Sigmoid colon (tissue), 7 donors: Measurements from ENCODE around the gene KCNMB2. TPM values are rescaled to one million over a fixed set of nuclear protein-coding genes. Genes with fewer than 3 reads are reported as not detected.

ENCODE experiments used
- DNase-seq: peaks from one replicate; pipeline ENCODE4 v3.0.0-alpha.2; 2019
- H3K27ac ChIP-seq, 4 donors: fragments of 200-600 bp; sonication (generic); one replicate each; pipeline ENCODE4 v1.5.1; 2016 to 2019; ENCODE audit warnings: mild to moderate bottlenecking in 1 of 4
- H3K27me3 ChIP-seq, 3 donors: fragments of 200-600 bp; sonication (generic); one replicate each; pipeline ENCODE4 v1.5.1; 2019; ENCODE audit warnings: mild to moderate bottlenecking in 1 of 3
- H3K36me3 ChIP-seq, 4 donors: fragments of 200-600 bp; sonication (generic); one replicate each; pipeline ENCODE4 v1.5.1; 2016 to 2019
- H3K4me1 ChIP-seq, 4 donors: fragments of 200-600 bp; sonication (generic); one replicate each; pipeline ENCODE4 v1.5.1; 2017 to 2019
- H3K4me3 ChIP-seq, 4 donors: fragments of 200-600 bp; sonication (generic); one replicate each; pipeline ENCODE4 v1.5.1; 2017 to 2019; ENCODE audit warnings: mild to moderate bottlenecking in 2 of 4, moderate library complexity in 1 of 4
- H3K9me3 ChIP-seq, 4 donors: fragments of 200-600 bp in 3 of 4; sonication (generic) in 3 of 4; one replicate each; pipeline versions ENCODE4 v1.5.1 to v1.6.1; 2013 to 2019
- EP300 ChIP-seq, 4 donors: sonication (generic); formaldehyde crosslinking; IDR thresholded peaks; one replicate each; pipeline ENCODE4 v1.6.1; 2017; ENCODE audit warnings: antibody characterized with exemption in 4 of 4
- POLR2A ChIP-seq, 2 donors: fragments of 450-650 bp; IDR thresholded peaks; one replicate each; pipeline ENCODE4 v1.6.1; 2016; ENCODE audit warnings: antibody characterized with exemption in 2 of 2, mild to moderate bottlenecking in 2 of 2, moderate library complexity in 2 of 2
- POLR2AphosphoS5 ChIP-seq, 4 donors: sonication (generic); formaldehyde crosslinking; IDR thresholded peaks; one replicate each; pipeline ENCODE4 v1.6.1; 2017; ENCODE audit warnings: antibody characterized with exemption in 4 of 4
- WGBS, 2 donors: extraction: QIAGEN DNeasy Blood & Tissue Kit; methylation state at CpG; one replicate each; pipeline ENCODE4 v1.1.7; 2013; 5-methylcytosine and 5-hydroxymethylcytosine counted together
- intact Hi-C: fragments of 100-400 bp; cut with DNase I; formaldehyde crosslinking; loops from one replicate; pipeline ENCODE4 v1.15.1; 2023
- polyA plus RNA-seq, 3 donors: library from polyadenylated mRNA; stranded (reverse); fragments of 200-250 nt; gene quantifications; one replicate each; pipeline ENCODE4 v1.2.3, GENCODE V29; 2013
- total RNA-seq, 4 donors: library from RNA; depleted of rRNA; stranded (reverse); fragments of >200 nt; gene quantifications; one replicate each; pipeline ENCODE4 v1.1.0, GENCODE V29; 2016
- TF ChIP-seq, protein P1 (sequence below), 4 experiments: fragments of 450-650 bp in 3 of 4; fragments of 200-600 bp in 1 of 4; IDR thresholded peaks; one replicate each; pipeline ENCODE4 v1.5.1; 2016 to 2019; ENCODE audit warnings: antibody characterized with exemption in 4 of 4, mild to moderate bottlenecking in 3 of 4, moderate library complexity in 2 of 4
- donor health status: healthy with polysubstance abuse.
- donor health status: Bipolar disorder and iron deficiency.
- donor health status: healthy.

Gene KCNMB2
- total and polyA plus RNA-seq, 7 donors, result 0.22 to 3.2 (median 1.5) TPM; not detected in 1

DNA sequence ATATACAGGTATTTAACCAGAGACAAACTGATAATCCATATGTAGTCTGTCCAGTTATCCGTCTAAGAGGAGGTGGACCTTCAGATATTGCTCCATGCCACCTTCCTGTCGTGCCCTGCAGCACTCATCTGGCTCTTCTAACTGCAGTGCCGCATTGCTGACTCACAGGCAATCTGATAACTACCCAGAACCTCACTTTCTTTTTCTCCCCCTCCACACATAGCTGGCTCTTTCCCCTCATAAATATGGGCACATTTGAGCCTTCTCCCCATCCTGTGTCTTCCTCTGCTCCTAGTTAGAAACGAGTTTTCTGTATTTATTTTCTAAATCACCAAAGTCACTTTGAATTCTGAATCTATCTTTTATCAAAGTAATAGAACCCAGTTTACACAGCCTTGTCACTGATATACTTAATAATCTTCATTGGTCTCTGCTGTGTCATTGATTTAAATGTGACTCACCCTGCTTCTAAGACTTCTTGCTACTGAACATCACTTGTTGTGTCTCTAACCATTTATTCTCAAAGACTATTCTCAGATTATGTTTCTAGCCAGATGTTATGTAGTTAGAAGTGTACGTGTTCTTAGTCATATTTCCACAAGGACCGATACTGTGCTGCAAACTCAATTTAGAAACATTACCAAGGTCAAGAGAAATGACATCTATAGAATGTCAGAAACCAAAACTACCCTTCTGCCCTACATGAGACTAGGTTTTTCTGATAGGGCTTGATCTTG, 17.4 kb upstream of the KCNMB2 start:
- Histone ChIP-seq H3K4me3 (no peak overlapping the region), H3K27me3 (no peaks in the 10 kb centered on the region), H3K4me1 (no peaks in the 10 kb centered on the region), H3K27ac (no peak overlapping the region), H3K9me3 (no peaks in the 10 kb centered on the region), H3K36me3 (no peaks in the 10 kb centered on the region)
- TF ChIP-seq POLR2A (IDR thresholded peaks at IDR 0.05) (no peak), POLR2AphosphoS5 (IDR thresholded peaks at IDR 0.05) (no peak)
- intact Hi-C loops, result no loop called here
- no peak for DNase-seq
- 77 to 81% methylated on average over 6 of the region's 6 CpGs for WGBS, 2 donors

DNA sequence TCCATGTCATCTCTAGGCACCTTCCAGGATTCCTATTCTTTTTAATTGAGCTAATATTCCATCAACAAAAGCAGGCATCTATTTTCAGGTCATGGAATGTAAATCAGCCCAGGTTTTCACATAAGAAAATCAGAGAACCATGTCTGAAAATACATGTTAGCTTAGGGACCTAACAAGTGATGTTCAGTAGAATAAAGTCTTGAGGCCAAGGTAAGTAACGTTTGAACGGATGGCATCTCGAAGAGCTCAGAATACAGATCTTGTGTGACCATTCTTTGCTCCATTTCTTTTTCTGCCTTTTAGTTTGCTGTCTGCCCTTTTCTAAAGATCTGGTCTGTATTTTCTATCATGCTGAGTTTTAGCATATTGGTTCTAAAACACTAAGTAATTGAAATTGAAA, 16.5 kb upstream of the KCNMB2 start:
- Histone ChIP-seq H3K4me1 (no peaks in the 10 kb centered on the region), H3K27me3 (no peaks in the 10 kb centered on the region), H3K27ac (no peak overlapping the region), H3K36me3 (no peaks in the 10 kb centered on the region), H3K4me3 (no peak overlapping the region), H3K9me3 (no peaks in the 10 kb centered on the region)
- no peak for DNase-seq
- 93 to 98% methylated on average over 3 of the region's 3 CpGs for WGBS, 2 donors
- intact Hi-C loops, result no loop called here
- TF ChIP-seq, protein P1, sequence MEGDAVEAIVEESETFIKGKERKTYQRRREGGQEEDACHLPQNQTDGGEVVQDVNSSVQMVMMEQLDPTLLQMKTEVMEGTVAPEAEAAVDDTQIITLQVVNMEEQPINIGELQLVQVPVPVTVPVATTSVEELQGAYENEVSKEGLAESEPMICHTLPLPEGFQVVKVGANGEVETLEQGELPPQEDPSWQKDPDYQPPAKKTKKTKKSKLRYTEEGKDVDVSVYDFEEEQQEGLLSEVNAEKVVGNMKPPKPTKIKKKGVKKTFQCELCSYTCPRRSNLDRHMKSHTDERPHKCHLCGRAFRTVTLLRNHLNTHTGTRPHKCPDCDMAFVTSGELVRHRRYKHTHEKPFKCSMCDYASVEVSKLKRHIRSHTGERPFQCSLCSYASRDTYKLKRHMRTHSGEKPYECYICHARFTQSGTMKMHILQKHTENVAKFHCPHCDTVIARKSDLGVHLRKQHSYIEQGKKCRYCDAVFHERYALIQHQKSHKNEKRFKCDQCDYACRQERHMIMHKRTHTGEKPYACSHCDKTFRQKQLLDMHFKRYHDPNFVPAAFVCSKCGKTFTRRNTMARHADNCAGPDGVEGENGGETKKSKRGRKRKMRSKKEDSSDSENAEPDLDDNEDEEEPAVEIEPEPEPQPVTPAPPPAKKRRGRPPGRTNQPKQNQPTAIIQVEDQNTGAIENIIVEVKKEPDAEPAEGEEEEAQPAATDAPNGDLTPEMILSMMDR (IDR thresholded peaks at IDR 0.05), result no peak
- no peak for TF ChIP-seq POLR2A (IDR thresholded peaks at IDR 0.05)

DNA sequence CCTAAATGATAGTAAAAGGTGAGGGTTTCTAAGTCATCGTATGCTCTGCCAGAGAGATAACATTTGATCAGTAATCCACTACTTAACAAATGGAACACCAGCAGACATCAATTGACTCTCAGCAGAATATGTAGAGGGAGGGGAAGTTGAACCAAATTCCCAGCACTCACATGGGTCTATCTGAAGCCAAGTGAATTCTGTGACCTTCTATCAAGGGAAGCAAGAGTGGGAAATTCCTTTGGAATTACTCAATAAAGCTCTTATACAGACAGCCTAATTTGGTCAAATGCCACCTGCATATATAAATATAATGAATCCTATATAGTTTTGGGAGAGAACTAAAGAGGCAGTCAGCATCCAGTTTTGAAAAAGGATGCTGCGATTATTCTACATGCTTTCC, 15.8 kb upstream of the KCNMB2 start:
- 91 to 95% methylated on average over 2 of the region's 2 CpGs for WGBS, 2 donors
- no peaks in the 10 kb centered on the region for H3K36me3 ChIP-seq
- DNase-seq, result no peak
- TF ChIP-seq EP300 (IDR thresholded peaks at IDR 0.05) (no peak), POLR2A (IDR thresholded peaks at IDR 0.05) (no peak), POLR2AphosphoS5 (IDR thresholded peaks at IDR 0.05) (no peak)
- TF ChIP-seq, protein P1 (IDR thresholded peaks at IDR 0.05), result no peak
- no peaks in the 10 kb centered on the region for H3K27me3 ChIP-seq
- no peak overlapping the region for H3K27ac ChIP-seq
- no peaks in the 10 kb centered on the region for H3K4me1 ChIP-seq
- intact Hi-C loops, result no loop called here
- no peaks in the 10 kb centered on the region for H3K9me3 ChIP-seq
- no peak overlapping the region for H3K4me3 ChIP-seq

- Histone ChIP-seq H3K36me3 (no peaks in the 10 kb centered on the region), H3K27ac (no peak overlapping the region), H3K9me3 (no peaks in the 10 kb centered on the region), H3K4me1 (no peaks in the 10 kb centered on the region), H3K4me3 (no peak overlapping the region), H3K27me3 (no peaks in the 10 kb centered on the region)
- TF ChIP-seq, protein P1 (IDR thresholded peaks at IDR 0.05), result no peak
- TF ChIP-seq POLR2AphosphoS5 (IDR thresholded peaks at IDR 0.05) (no peak), POLR2A (IDR thresholded peaks at IDR 0.05) (no peak), EP300 (IDR thresholded peaks at IDR 0.05) (no peak)
- intact Hi-C loops, result no loop called here
- DNase-seq, result no peak
- 82 to 83% methylated on average over 5 of the region's 5 CpGs for WGBS, 2 donors
Measured at GRCh38 chr3:178522200-178523052, 13.8 kb upstream of the KCNMB2 start.

DNA sequence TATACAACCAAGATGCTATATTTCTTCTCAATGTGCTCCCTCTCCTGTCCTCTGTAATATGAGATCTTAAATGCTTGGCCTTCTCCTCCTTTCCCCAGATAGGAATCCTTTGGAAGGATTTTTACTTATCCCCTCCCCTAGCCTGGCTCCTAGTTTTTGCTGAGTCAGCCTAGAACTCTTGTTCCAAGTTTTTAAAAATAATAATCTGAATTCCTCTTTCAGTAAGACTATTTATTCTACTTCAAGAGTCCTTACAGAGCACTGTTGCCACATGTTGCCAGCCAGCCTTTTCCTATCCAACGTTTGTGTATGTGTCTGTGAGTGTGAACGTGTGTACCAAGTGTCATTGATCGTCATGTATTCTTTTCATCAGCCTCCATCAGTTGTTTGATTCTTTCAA, 11.0 kb upstream of the KCNMB2 start:
- Histone ChIP-seq H3K4me1 (no peaks in the 10 kb centered on the region), H3K9me3 (no peaks in the 10 kb centered on the region), H3K27ac (no peak overlapping the region), H3K4me3 (no peak overlapping the region), H3K36me3 (no peaks in the 10 kb centered on the region), H3K27me3 (no peaks in the 10 kb centered on the region)
- DNase-seq, result no peak
- TF ChIP-seq POLR2AphosphoS5 (IDR thresholded peaks at IDR 0.05) (no peak), EP300 (IDR thresholded peaks at IDR 0.05) (no peak), POLR2A (IDR thresholded peaks at IDR 0.05) (no peak)
- TF ChIP-seq, protein P1 (IDR thresholded peaks at IDR 0.05), result no peak
- WGBS, 2 donors, result 64 to 71% methylated on average over 3 of the region's 3 CpGs
- intact Hi-C loops, result no loop called here
